Subcutaneous adipose tissue (tissue), 4 donors: ENCODE data around the gene CADM4. TPM values are rescaled to one million over a fixed set of nuclear protein-coding genes. Genes with fewer than 3 reads are reported as not detected.

ENCODE experiments used
- total RNA-seq, 4 donors: library from RNA; depleted of rRNA; stranded (reverse); fragments of >200 nt; gene quantifications; one replicate each; pipeline ENCODE4 v1.1.0, GENCODE V29; 2016
- TF ChIP-seq, protein P1 (sequence below): fragments of 450-650 bp; IDR thresholded peaks from one replicate; pipeline ENCODE4 v1.5.1; 2016; ENCODE audit warnings: low read depth, mild to moderate bottlenecking, control low read depth, antibody characterized with exemption, moderate library complexity

CADM4 gene, protein sequence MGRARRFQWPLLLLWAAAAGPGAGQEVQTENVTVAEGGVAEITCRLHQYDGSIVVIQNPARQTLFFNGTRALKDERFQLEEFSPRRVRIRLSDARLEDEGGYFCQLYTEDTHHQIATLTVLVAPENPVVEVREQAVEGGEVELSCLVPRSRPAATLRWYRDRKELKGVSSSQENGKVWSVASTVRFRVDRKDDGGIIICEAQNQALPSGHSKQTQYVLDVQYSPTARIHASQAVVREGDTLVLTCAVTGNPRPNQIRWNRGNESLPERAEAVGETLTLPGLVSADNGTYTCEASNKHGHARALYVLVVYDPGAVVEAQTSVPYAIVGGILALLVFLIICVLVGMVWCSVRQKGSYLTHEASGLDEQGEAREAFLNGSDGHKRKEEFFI
- total RNA-seq, result 10 to 100 TPM in 1 of 4 donors, 1 to 10 TPM in 1, under 1 TPM in 2; 0.57 to 31.9 (median 0.92) TPM

DNA sequence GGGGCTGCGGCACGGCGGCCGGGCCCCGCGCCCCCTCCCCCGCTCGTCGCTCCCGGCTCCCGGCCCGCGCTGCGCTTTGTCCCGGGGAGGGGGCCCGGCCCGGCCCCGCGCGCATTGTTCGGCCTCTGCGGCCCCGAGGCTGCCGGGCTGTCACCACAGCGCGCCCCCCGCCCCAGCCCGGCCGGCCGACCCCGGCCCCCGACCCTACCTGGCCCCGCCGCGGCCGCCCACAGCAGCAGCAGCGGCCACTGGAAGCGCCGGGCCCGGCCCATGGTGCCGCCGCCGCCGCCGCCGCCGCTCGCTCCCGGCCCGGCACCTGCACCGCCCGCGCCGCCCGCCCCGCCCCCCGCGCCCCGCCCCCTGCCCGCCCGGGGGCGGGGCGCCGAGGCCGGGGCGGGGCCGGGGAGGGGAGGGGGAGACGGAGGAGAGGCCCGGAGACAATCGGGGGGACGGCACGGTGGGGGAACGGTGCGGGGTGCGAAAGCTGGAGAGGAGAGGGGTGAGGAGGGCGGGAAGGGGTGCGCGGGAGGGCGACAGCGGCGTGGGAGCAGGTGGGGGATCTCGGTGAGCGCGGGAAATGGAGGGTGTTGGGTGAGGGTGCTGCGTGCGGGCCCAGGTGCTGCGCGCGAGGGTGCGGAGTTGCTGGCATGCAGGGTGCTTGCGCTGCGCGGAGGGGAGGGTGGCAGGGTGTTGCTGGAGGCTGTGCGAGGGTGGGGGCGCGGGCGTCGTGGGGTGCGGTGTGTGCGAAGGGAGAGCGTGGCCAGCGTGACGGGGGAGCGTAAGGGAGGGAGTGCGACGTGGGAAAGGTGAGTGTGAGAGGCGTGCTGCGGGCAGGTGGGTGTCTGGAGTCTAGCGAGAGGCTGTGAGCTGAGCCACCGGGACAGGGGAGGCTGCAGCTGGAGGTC, at the start of gene CADM4:
Gene CADM4, minus strand, starts transcription at position 332 of the 905 bp plus-strand sequence. Its CDS starts 60 bp downstream, at position 272.
- TF ChIP-seq, protein P1, sequence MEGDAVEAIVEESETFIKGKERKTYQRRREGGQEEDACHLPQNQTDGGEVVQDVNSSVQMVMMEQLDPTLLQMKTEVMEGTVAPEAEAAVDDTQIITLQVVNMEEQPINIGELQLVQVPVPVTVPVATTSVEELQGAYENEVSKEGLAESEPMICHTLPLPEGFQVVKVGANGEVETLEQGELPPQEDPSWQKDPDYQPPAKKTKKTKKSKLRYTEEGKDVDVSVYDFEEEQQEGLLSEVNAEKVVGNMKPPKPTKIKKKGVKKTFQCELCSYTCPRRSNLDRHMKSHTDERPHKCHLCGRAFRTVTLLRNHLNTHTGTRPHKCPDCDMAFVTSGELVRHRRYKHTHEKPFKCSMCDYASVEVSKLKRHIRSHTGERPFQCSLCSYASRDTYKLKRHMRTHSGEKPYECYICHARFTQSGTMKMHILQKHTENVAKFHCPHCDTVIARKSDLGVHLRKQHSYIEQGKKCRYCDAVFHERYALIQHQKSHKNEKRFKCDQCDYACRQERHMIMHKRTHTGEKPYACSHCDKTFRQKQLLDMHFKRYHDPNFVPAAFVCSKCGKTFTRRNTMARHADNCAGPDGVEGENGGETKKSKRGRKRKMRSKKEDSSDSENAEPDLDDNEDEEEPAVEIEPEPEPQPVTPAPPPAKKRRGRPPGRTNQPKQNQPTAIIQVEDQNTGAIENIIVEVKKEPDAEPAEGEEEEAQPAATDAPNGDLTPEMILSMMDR, result no peak

DNA sequence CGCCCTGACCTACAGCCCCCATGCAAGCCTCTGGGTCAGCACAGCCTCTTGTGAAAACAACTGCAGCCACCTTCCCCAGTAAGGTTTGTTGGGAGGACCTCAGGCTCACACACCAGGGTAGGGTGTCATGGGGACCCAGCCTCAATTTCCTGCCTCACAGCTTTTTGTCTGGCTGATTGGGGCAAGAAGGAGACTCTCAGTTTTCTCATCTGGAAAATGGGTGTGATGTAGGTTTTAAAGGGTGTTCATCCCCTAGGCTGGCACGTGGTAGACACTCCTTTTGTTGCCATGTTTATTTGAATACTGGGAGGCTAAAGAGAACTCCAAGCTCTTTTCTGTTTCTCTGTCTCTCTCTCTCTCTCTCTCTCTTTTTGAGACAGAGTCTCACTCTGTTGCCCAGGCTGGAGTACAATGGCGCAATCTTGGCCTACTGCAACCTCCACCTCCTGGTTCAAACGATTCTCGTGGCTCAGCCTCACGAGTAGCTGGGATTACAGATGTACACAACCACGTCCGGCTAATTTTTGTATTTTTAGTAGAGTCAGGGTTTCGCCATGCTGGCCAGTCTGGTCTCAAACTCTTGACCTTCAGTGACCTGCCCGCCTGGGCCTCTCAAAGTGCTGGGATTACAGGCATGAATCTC, 48.5 kb upstream of the CADM4 start:
- TF ChIP-seq, protein P1, result no peak

DNA sequence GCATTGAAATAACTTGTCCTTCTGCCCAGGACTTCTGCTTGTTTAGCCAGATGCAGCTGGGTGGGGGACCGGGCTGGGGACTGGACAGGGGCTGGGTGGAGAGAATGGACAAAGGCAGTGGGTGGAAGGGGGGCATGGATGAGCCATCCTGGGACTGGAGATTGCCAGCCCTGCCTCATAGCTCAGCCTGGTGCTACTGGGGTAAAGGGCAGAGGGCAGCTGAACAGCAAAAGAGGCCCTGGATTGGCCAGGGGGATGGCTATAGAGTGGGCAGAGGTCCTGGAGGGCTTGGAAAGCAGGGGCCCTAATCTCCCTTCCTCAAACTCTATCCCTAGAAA, 48.0 kb upstream of the CADM4 start:
- TF ChIP-seq, protein P1, result no peak

DNA sequence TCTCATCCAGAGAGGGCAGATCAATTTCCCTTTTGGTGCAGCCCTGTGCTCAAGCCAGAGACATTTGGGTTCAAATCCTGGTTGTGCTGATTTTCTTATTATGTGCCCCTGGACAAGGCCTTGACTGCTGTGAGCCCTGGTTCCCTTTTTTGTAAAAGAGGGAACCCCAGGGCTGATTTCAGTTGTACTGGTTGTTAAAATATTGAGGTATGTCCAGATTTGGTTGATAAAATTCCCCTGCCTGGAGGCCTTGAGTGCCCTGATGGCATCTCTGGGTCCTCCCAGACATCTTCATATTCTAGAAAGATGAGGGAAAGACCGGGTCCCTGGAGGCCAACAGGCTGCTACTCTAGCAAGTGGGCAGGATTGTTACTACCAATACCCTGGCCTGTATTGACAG, 44.7 kb upstream of the CADM4 start:
- TF ChIP-seq, protein P1, result no peak

DNA sequence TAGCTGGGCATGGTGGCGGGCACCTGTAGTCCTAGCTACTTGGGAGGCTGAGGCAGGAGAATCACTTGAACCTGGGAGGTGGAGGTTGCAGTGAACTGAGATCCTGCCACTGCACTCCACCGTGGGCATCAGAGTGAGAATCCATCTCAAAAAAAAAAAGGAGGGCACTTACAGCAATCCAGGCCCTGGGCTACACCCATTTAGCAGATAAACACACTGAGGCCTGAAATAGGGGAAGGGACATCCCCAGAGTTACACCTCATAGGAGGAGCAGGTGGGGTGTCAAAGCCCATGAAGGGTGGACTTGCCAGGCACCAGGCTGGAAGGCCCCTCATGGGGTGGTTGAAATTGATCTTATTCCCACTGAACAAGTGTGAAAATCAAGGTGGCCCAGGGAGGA, 44.3 kb upstream of the CADM4 start:
- TF ChIP-seq, protein P1, result no peak

DNA sequence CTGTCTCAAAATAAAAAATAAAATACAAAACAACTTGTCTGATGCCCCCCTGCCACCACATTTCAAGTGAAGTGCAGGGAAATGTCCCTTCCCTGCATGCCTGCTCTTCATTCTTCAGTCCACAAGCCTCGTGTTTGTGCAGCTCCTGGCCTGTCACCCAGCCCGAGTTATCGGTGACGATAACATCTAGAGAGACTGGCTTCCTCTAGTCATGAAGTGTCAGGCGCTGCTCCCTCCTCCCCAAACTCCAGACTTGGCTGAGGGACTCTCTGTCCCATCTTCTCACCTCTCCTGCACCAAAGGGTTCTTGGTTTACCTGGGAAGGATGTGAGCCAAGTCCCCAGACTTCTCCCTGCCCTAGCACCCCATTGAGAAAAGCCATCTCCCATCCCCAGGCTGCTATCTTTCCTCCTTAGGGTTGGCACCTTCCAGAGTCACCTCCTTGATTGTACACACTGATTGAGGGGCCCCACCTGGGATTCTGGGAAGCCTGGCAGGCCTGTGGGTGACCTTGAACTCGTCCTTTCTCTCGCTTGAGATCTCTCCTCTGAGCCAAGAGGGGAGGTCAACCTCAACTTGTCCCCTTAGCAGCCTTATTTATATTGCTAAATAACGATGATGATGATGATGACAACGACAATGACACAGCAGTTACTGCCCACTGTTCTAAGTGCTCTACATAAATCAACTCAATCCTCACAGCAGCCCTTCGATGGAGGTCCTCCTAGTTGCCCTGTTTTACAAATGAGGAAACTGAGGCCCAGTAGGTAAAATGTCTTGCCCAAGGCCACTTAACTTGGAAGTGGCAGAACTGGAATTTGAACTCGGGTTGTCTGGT, 43.4 kb upstream of the CADM4 start:
- TF ChIP-seq, protein P1, result no peak
